OCI-LY3 (cell line): ENCODE data around the gene EPC2.

Source experiments
- EZH2phosphoT487 ChIP-seq: fragments of 200-600 bp; shearing (Covaris generic); IDR thresholded peaks from 2 replicates; pipeline ENCODE4 v1.6.1; 2018; ENCODE audit warnings: antibody characterized with exemption, mixed run types, low read depth
- TF ChIP-seq, protein P1 (sequence below): fragments of 200-600, 300-600 bp; sonication (generic); IDR thresholded peaks from 2 replicates; pipeline ENCODE4 v1.5.1; 2014; ENCODE audit warnings: antibody characterized with exemption, low read length, low read depth

DNA sequence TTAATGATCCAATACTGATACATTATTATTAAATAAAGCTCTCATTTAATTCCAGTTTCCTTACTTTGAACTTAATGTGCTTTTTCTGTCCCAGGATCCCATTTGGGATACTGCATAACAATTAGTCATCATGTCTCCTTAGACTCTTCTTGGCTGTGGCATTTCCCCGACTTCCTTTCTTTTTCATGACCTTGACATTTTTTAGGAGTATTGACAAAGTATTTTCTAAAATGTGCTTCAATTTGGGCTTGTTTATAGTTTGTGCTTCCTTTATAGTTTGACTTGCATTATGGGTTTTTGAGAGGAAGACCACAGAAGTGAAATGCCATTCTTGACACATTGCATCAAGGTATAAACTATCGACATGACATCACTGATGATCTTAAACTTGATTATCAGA, 184.4 kb downstream of the EPC2 start:
- TF ChIP-seq, protein P1, sequence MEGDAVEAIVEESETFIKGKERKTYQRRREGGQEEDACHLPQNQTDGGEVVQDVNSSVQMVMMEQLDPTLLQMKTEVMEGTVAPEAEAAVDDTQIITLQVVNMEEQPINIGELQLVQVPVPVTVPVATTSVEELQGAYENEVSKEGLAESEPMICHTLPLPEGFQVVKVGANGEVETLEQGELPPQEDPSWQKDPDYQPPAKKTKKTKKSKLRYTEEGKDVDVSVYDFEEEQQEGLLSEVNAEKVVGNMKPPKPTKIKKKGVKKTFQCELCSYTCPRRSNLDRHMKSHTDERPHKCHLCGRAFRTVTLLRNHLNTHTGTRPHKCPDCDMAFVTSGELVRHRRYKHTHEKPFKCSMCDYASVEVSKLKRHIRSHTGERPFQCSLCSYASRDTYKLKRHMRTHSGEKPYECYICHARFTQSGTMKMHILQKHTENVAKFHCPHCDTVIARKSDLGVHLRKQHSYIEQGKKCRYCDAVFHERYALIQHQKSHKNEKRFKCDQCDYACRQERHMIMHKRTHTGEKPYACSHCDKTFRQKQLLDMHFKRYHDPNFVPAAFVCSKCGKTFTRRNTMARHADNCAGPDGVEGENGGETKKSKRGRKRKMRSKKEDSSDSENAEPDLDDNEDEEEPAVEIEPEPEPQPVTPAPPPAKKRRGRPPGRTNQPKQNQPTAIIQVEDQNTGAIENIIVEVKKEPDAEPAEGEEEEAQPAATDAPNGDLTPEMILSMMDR: no peak
- TF ChIP-seq EZH2phosphoT487: no peak
